MV-4-11 (cell line): ENCODE measurements around the gene MRPS6.

Source experiments
- DNase-seq: peaks from one replicate; lab custom pipeline; 2025; lab: John Stamatoyannopoulos, UW

MRPS6 gene

DNA sequence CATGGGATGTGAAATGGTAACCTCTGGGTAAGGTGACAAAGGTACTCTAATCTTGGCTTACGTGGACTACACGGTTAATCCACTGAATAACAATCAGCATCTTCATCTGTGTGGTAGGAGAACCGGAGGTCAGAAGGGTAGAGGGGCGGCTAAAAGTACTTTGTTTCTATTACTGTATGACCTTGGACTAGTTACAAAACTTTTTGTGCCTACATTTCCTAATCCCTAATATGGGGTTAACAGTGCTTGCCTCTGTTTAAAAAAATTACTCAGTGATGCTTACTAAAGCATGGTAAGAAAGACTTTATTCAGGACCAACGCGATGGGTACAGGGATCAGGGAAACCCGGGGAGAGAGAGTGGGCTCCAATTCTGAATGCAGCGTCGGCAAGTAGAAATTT is 1.7 kb upstream of the MRPS6 start:
- DNase-seq = no peak

DNA sequence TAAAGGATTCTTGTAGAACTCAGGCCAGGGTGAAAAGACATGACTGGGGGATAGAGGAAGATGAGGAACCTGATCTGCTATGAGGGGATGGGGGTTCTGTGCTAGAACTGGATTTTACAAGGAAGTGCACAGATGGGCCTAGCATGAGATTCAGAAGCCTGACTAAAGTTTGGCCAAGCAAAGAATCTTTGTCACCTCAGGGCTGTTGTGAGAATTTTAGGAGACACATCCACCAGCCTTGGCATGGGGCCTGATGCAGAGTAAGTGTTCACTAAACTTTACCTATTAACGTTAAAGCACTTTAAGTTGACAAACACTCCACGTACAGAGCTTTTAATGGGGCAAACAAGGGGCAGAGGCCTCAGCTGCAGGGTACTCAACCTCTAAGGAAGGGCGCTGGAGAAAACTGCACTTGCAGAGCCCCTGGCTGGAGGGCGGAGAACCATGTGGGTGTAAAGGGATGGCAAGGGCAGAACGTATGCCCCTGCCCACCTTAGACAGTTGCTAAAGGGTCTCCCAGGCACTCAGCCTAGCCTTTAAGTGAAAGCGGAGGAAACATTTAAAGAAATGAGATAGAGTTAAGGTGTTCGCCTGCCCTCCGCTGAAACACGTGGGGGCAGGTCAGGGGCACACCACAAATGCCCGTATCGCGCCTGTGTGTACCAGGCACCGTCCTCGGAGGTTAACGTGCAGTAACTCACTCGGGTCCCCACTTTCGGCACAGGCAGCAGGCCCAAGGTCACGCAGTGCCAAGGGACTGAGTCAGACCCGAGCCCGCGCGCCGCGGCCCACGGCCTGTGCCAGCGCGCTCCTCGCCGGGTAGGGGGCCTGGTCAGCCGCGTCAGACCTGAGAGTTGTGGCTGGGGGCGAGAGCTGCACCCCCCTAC is 990 bp upstream of the MRPS6 start:
- DNase-seq = no peak

DNA sequence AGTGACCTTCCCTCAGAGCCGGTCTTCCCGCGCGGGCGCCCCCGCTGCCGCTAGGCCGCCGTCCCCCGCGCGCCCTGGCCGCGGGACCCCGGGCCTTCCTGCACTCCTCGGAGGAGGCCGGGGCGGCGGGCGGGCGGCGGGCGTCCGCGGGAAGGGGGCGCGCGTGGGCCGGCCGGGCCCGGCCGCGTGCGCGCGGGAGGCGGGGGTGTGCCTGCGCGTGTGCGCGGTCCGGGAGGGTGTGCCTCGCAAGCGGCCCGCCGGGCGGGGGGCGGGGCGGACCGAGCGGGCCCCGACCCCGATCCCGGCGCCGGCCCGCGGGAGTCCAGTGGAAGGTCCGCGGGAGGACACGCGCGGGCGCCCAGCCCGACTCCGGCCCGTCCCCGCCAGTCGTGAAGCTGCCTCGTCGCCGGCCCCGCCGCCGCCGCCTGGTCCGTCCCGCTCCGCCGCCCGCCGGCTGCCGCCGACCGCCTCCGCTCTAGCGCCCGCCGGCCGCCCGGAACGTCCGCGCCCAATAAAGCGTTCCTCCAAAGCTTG is 438 bp downstream of the MRPS6 start:
- peak; percentile 37 for DNase-seq

DNA sequence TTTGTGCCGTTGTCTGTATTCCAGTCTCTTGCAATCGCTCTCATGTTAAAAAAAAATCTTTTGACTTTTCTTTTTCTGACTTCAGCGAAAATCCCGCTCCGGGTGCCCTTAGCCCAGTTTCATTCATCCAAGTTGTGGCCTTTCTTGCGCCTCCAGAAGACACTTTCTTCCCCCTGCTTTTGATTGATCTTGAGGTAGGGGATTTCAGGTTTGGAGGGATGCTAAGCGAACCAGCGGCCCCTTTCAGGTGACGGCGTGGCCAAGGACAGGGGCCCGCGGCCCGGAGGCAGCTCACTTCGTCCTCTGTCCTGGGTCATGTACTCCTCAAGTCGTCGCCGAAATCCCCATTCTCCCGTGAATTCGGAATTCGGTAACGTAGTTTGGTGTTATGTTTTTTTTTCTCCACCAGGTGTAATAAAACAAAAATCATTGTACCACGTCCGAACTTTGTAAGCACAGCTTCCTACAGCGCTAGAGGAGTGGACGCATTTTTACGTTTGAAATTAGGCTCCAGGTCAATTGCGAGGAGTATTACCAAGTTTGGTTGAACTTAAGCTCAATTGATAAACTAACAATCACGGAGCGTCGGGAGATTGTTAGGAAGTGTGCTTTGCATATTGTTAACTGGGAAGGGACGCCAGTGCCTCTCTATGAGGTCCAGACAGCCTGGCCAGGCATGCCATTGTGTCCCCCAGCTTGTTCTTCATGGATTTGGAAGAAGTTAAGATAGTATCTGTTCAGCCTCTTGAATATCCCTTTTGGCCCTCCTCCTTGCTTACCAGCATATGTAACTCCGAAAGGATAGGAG is 1.1 kb downstream of the MRPS6 start:
- no peak for DNase-seq

DNA sequence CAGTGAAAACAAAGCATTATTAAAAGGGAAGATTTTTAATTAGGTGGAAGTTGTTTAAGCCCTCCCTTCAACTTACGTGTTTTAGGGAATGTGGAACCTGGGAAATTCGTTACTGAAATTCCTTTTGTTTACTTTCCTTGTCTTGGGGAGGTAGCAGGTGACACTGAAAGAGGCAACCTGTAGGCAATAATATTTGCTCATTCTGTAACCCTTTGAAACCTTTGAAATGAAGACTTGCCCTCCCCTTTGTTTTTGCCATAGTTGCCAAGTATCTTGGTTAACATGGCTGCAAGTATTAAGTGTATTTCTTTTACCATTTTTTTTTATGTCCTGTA is 1.7 kb downstream of the MRPS6 start:
- DNase-seq = no peak

DNA sequence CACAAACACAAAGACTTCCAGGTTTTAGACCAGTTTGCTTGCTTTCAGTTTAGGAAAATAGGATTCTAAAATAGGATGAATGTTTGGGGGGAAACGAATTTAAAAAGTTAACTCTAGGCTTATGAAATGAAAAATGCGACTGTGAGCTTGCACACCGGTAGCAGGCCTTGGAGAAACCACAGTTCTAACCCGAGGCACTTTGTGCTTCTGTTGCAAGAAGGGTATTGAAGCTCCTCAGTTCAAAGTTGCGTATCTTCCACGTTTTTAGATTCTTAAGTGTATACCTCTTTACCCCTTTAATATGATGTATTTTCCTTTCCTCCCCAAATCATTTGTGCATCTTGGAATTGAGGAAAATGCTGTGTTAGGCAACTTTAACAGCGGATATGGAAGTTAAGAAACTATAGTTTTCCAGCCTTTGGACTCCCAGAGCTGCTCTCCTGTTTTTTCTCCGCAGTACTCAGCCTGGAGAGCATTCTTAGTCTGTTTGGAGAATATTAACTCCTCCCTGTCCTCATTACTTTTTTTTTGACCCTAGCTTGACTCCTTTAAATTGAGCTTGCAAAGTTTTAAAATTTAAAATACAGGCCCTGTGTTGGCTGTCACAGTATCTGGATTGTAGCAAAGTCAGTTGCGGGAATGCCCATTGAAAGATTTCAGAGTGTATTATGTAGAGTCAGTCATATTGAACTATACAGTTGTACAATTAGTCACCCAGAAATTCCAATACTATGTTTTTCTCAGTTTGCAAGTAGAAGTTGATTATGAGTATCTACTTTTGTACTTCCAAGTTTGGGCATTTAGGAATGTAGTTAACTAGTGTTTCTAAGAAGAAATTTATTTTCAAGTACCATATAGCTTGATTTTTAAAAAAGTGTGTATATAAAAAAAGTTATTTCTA is 2.6 kb downstream of the MRPS6 start:
- DNase-seq = peak; percentile 22

DNA sequence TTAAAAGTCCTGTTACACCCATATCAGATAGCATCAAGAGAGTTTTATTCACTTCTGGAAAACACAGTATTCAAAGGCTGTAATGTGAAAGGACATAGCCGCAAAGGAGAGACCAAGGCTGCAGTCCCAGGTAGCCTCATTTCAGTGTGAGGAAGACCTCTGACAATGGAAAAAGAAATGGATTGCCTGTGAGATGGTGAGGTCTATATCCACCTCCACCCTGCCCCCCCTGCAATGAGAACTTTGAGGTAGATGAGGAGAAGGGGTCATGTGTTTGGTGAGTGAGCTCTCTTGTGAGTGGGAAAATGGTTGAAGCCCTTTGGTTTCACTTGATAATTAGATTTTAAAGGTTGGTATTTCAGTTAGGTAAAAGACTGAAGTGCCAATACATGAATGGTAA is 3.5 kb downstream of the MRPS6 start:
- DNase-seq = no peak

DNA sequence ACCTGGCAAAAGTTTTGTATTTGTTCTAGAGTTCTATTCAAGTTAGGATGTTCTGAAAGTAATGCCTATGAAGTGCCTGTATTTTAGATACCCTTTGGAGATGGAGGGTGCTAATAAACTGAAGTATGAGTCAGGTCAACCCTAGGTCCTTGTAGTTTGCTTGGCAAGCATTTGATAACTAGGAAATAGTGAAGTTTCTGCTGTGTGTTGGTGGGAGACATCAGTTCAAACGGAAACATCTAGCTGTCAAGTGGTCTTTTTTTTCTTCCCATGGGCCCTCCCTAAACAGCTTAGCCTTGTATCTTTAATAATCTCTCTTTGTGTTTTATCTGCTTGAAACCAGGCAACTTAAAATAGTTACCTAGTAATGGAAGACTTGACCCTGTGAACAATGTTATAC is 4.5 kb downstream of the MRPS6 start:
- DNase-seq = no peak

DNA sequence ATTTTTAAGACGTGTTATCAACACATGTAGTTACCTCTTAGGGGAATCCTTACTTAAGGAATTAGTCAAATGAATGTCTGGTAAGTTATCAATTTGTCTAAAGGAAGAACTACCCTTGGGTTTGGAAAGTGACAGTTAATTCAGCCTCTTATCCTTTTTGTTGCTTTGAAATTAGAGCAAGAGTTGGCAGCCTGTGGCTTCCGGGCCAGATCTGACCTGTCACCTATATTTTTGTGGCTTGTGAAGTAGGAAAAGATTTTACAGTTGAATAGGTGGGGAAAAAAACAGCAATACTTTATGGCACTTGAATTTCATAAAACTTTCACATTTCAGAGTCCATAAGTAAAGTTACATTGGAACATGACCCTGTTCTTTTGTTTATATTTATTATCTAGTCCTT is 5.5 kb downstream of the MRPS6 start:
- no peak for DNase-seq

DNA sequence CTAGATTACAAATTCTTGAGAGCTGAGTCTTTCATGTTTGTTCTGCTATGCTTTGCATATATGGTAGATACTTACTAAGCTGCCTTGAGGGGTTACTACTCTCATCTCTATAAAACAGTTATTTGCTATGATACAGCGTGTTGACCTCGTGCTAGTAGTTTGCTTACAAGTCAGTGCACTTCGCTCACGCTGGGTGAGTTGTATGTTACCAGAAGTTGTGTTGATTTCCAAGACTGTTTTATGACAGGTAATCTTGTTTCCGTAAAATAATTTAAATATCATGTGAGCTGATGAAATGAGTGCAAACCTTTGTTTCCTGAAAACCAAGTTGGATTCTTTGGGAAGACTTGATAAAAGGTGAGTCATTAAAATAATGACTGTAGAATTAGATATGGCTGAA is 7.3 kb downstream of the MRPS6 start:
- no peak for DNase-seq

DNA sequence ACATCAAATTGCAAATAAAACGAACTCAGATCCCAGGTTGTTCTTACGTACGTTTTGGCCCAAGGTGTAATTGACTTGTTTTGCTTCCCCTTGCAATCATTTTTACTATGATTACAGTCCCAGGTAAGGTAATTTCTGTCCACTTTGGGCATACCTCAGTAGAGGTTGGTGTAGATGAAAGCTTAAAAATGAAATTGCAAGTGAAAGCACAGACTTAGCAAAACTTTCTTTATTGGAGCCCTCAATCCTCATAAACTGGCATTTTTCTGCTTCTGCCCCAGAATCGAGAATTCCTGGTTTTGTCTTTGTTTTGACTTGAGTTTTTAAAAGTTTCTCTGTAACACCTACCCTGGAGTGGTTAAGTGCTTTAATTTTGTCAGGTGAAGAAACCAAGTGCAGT is 9.4 kb downstream of the MRPS6 start:
- DNase-seq = no peak

DNA sequence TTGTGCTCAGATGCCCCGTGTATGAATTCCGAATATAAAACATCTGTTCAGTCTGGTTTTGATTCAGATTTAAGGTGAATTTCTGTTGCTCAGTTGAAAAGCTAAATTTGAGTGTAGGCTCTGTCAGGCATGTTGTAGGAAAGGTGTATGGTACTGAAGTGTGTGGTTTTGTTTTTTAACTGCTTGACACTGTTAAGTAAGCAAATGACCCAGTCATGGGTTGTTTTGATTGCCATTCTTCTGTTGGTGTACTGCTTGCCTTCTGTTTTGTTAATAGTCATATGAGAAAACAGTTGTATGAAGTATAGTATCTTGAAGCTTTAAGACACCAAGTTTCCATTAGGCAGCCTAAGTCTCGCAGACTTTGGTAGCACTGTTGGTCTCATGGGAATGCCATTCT is 10.0 kb downstream of the MRPS6 start:
- DNase-seq = no peak

DNA sequence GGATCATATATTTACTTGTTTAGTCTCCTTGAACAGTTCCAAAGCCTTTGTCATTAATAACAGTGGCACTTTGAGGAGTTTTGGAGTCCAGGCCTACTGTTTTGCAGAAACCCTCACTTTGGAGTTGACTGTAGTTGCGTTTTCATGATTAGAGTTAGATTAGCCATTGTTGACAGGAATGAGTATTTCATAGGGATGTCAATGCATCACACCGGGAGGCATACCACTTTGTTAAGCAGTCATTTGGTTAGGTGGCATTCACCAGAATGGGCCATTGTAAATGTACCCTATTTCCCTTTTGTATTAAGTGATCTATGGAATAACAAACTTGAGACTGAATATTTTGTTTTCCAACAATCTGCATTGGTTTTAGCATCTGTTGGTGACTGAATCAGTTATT is 11.8 kb downstream of the MRPS6 start:
- DNase-seq = no peak

DNA sequence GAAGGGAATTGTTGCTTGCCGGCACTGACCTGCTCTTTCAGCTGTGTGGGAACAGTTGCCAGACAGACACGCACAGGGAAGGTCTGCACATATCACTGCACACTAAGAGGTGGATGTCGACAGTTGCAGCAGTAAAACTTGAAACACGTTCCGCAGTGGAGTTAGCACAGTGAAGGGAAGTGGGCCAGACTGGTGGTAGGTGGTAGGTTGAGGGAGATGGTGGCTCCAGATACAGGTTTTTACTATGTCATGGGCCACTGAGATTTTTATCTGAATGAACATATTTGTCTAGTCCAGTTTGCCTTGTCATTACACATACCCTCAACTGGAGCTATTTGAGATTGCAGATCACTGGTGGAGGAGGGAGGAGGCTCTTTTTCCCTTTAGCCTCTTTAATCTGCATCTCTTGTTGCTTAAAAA is 13.5 kb downstream of the MRPS6 start:
- DNase-seq = no peak

DNA sequence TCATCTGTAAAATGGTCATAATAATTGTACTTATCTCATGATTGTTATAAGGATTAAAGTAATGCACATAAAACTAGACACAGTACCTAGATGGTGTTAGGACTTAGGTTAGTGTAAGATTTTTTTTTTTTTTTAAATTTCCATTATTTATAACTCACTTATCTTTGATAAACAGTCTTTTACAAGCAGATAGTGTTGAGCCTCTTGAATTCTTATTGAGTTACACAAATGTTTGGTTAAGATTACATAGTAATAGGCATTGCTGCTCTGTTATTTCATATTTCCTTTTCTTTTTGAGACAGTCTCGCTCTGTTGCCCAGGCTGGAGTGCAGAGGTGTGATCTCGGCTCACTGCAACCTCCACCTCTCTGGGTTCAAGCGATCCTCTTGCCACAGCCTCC is 15.4 kb downstream of the MRPS6 start:
- DNase-seq = no peak

DNA sequence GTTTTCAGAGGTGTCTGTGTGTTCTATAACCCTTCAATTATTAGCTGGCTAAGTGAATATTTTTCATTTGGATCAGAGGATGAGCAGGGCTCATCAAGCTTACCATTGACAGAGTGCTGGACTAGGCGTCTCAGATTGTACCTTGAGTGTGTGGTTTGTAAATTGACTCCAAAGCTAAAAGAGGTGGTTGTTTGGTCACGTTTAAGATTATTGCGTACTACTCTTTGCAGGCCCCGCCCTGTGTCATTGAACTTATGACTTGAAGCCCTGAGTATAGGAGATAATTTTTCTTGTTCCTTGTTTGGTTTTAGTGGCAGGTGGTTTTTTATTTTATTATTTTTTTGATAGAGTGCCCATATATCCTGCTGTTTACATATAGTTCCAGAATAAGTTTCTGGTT is 17.7 kb downstream of the MRPS6 start:
- no peak for DNase-seq

DNA sequence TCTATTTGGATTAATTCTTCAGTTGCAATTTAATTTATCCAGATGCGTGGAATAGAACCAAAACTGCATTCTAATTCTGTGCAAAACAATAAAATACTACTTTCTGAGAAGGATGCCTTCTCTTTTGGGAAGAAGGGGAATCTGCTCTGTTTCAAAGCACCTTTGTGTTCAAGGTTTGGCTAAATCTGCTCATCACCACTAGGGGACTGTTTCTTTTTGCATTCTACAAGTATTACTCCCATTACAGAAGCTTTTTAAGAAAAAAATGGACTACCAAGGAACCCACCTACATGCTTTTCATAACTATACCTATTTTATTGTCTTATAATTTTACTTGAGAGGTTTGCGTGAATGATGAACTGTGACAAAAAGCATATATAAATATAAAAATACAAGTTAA is 18.2 kb downstream of the MRPS6 start:
- no peak for DNase-seq

DNA sequence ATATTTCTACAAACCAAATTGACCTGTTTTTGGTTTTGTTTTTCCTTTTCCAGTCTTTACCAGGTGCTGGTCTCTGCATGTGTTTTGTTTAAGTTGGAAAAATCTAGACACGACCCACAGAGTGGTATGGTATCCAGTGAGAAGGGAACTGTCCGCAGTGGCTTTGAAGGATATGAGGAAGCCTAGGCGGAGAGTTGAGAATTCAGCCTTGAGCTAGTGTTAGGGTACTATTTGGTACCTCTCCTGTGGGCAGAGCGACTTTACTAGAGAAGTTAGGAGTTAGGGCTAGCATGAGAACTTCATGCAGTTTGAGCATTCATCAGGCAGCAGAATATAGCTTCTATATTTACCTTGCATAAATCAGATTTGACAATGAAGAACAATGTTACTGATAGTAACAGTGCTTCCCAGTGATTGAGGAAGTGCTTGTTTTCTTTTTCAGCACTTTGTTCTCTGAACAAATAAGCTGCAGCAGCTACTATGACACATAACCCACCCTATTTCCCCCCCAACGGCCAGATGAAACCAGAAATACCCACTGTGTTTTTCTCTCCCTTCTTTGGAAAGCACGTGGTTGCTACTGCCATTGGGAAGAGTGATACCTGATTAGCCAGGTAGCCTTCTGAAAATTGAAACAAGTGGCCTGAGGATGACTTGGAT is 19.0 kb downstream of the MRPS6 start:
- DNase-seq = peak; percentile 16

DNA sequence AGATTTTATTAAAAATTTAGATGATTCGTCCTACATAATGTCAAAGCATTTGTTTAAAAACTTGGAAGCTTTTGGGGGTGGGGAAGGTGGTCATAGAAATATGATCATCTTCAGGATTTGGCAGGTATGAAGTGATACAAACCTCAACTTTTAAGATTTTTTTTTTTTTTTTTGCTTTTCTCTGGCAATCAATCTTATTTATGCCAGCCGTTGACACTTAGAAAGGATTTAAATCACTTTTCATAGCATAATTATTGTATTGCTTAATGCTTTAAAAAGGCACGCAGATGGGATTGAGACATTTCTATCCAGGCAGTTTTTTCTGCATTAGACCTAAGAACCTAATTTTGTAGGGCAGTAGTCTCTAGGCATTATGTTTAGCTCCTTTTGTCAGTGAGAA is 19.7 kb downstream of the MRPS6 start:
- DNase-seq = no peak

DNA sequence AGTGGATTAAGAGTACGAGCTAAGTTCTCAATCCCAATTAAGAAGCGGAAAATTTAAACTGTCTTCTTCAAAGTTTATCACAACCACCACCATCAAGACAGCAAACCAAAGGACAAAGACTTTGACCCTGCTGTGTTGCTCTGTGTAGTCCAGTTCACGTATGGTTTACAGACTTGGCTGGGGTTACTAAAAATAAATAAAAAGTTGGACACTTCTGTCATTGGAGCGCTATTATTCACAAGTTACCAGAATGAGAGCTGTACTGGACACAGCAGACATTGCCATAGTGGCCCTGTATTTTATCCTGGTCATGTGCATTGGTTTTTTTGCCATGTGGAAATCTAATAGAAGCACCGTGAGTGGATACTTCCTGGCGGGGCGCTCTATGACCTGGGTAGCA is 21.6 kb downstream of the MRPS6 start:
- no peak for DNase-seq

DNA sequence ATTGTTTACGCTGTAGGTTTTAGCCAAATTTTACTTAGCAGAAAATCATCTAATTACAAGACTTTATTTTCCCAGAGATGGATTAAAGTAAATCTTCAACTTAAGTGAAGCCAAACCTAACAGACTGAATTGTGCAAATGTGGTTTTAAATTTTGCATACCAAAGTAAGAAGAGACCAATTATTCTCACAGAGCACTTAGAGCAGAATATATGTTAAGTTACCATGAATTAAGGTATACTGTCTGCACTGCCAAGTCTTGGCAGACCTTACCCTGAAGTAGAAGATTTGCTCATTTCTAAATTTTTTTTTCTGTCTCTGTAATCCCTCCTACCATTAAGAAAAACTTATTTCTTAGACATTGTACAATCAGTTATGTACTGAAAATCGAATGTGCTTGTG is 24.1 kb downstream of the MRPS6 start:
- DNase-seq = no peak

DNA sequence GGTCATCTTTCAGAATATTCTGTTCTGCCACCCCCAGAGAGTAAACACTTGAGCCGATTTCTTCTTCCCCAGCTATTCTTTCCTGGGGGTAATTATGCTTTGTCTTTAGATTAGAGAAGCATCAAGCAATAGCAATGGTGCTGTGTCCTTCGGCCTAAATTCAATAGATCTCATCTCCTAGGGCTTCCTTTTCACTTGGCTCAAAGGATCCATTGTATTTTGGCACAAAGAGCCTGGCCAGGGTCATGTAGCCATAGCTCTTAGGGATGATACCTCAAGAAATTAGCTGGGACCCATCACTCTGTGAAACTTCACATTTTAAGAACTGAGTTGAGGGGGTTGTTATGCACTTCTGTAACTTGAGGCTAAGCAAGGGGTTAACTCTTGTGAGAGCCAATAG is 27.0 kb downstream of the MRPS6 start:
- no peak for DNase-seq
